HG03139 (cell line): ENCODE measurements around the gene INPP5D.

Experiments
- ATAC-seq: cut with Tn5 transposase; IDR thresholded peaks from one replicate; pipeline ENCODE4 v1.9.1; 2021; ENCODE audit not compliant: unreplicated experiment

INPP5D gene

GRCh38 chr2:233032551-233033320 is 27.4 kb upstream of the INPP5D start, which contains the start of gene NEU2:
NEU2 (plus strand) TSS chr2:233032672; CDS start chr2:233032672, 0 bp downstream.
- ATAC-seq: no peak

GRCh38 chr2:233033672-233034071 is 26.5 kb upstream of the INPP5D start:
- ATAC-seq: no peak

- ATAC-seq: no peak
Observed at GRCh38 chr2:233034091-233034882, 25.9 kb upstream of the INPP5D start.

GRCh38 chr2:233035426-233036161 is 24.5 kb upstream of the INPP5D start:
- ATAC-seq: no peak

GRCh38 chr2:233036162-233036838 is 23.8 kb upstream of the INPP5D start:
- no peak for ATAC-seq

- no peak for ATAC-seq
Observed at GRCh38 chr2:233037078-233037477, 23.1 kb upstream of the INPP5D start.

- ATAC-seq: no peak
Observed at GRCh38 chr2:233039212-233039845, 20.8 kb upstream of the INPP5D start.

GRCh38 chr2:233039846-233040530 is 20.2 kb upstream of the INPP5D start:
- ATAC-seq: no peak

- ATAC-seq: no peak
Observed at GRCh38 chr2:233040571-233040970, 19.6 kb upstream of the INPP5D start.

- ATAC-seq: no peak
Observed at GRCh38 chr2:233041722-233042323, 18.3 kb upstream of the INPP5D start.

- no peak for ATAC-seq
Observed at GRCh38 chr2:233042549-233042948, 17.6 kb upstream of the INPP5D start.

- ATAC-seq: no peak
Observed at GRCh38 chr2:233044974-233045605, 15.1 kb upstream of the INPP5D start.

GRCh38 chr2:233047206-233047605 is 12.9 kb upstream of the INPP5D start:
- no peak for ATAC-seq

- ATAC-seq: no peak
Observed at GRCh38 chr2:233047667-233048066, 12.5 kb upstream of the INPP5D start.

- no peak for ATAC-seq
Observed at GRCh38 chr2:233048569-233049193, 11.5 kb upstream of the INPP5D start.

GRCh38 chr2:233049194-233049761 is 10.9 kb upstream of the INPP5D start:
- ATAC-seq: no peak

- ATAC-seq: no peak
Observed at GRCh38 chr2:233051241-233052149, 8.6 kb upstream of the INPP5D start.
